Suppressor macrophage (primary cell): Measurements from ENCODE around the gene GAK.

ENCODE experiments used
- DNase-seq, 4 experiments: peaks; one replicate each; pipeline ENCODE4 v3.0.0-alpha.2; 2020 to 2022

GAK gene

DNA sequence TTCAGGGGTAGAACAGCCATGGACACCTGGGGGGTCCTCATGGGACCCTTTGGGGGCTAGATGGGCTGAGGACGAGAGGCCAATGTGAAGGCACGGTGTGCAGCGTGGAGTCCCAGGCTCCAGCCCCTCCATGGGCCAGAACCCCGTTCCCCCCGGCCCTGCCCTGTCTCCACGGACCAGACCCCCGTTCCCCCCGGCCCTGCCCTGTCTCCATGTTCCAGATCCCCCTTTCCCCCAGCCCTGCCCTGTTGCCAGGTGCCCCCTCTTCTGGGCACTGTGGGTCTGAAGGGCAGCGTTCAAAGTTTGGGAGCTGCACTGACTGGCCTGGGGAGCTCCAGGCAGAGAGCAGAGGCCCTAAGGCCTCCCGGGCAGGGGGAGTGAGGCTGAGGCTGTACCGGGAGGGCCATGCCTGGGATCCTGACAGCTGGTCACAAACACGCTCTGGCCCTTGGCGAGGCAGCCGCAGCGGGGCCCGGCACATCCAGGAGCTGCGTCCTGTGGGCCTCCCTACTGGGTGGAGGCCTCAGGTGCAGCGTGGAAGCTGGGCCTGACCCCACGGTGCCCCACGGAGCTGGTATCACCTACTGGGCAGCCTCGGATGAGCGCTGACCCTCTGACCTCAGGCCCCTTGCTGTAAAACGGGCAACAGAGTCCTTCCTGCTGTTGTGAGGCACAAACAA, 32.4 kb upstream of the GAK start:
- no peak for DNase-seq

GRCh38 chr4:963276-964225, 31.4 kb upstream of the GAK start:
- DNase-seq = no peak

DNA sequence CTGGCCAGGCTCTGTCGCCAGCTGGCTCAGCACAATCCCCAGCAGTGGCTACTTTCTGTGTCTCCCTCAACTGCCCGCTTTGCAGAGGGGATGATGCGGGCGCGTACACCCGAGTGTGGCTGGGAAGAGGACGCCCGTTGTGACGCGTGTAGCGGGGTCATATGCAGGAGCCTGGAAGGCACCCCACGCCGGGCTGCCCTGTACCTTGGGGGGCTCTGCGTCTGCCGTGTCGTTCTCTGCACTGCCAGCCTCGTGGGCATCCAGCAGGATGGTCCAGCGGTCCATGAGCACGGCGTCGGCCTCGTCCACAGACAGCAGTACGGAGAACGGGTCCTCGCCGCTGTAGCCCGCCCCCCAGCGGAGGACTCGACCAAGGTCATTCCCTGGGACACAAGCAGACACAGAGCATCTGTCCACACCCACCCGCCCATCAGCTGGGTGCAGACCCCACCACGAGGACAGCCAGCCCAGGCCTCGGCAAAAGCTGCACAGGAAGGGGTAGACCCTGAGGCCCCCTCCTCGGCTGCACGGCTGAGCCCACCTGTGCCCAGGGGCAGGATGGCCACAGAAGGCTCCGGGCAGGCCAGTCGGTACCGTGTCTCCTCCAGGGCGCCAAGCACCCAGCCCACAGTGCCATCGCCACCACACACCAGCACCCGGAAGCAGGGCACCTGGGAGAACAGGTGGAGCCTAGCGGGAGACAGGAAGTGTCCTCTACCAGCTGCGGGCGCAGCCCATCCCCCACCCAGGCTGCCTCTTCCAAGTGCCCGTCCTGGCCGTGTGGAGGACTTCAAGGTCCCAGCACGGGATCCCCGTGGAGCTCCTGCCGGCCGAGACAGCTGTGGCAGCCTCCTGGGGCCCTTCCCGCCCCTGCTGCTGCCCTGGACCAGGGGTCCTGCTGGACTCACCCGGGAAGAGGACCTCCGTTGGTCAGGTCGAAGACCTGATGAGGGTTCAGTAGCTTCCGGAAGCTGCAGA, 30.4 kb upstream of the GAK start:
- no peak for DNase-seq

DNA sequence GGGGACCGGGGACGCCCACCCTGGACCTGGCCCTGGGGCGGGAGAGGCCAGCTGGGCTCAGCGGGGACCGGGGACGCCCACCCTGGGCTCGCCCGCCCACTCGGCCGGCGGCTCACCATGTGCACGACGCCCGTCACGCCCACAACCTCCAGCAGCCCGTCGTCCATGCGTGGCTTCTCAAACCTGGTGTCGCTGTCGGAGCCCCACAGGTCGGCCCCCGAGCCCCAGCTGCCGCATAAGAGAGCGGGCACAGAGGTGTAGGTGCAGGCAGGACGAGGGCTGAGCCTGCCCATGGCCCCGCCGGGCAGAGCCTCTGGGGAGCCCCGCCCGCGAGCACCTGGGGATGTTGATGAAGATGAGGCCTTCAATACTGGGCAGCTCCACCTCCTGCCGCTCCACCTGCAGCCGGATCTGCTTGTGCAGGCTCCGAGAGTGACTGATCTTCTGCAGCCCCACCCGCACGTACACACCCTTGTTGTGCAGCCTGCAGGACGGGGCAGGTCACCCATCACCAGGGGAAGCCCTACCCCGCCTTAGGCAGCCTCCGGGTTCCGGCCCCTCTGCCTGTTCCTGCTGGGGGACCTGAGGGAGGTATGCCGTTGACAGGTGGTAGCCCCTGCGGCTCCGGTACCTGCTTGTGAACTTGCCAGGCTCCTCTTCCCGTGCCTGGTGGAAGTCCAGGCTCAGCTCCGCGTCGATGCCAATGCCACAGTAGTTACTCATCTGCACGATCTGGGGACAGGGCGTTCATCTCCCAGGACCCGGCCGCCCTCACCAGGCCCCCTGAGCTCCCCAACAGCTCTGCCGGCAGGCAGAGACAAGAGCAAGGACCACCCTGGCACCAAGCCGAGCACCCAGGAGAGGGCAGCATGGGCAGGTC, 29.5 kb upstream of the GAK start:
- DNase-seq = no peak

- DNase-seq = no peak
These were observed 28.7 kb upstream of the GAK start for GRCh38 chr4:960636-961350.

DNA sequence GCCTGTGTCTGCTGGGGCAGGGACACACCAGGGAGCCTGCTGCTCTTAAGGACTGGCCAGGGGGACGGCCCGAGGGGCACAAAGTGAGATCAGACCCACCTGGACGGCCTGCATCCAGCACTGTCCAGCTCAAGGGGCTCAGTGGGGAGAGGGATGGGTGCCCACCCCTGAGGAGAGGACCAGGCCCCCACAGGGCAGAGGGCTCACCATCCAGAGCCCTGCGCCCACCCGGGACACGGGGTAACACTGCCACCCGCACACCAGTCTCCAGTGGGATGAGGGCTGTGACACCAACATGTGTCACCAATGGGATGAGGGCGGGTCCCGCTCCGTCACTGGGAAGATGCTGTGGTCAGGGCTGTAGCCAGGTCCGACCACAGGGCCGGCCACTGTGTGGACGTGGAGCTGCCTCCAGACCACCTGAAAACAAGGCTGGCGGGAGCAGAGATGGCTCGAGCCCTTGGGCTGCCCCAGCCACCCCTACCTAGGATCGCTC, 28.1 kb upstream of the GAK start:
- no peak for DNase-seq

- no peak for DNase-seq
These were observed 27.4 kb upstream of the GAK start for GRCh38 chr4:959338-960139.

GRCh38 chr4:958696-959337, 26.7 kb upstream of the GAK start:
- DNase-seq = no peak

- DNase-seq = no peak
These were observed 26.2 kb upstream of the GAK start for GRCh38 chr4:958314-958665.

DNA sequence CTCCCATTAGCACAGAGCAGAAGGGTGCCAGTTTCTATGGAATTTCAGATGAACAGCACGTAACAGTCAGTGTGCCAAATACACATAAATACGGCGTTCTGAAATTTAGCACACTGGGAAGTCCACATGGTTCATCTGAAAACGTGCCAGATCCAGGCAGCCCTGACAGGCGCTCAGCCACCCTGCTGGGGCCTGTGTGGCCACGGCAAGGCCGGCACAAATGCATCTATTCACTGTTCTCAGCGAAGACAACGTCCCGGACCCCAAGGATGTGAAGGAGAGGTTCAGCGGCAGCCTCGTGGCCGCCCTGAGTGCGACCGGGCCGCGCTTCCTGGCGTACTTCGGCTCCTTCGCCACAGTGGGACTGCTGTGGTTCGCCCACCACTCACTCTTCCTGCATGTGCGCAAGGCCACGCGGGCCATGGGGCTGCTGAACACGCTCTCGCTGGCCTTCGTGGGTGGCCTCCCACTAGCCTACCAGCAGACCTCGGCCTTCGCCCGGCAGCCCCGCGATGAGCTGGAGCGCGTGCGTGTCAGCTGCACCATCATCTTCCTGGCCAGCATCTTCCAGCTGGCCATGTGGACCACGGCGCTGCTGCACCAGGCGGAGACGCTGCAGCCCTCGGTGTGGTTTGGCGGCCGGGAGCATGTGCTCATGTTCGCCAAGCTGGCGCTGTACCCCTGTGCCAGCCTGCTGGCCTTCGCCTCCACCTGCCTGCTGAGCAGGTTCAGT, 25.6 kb upstream of the GAK start:
- no peak for DNase-seq

DNA sequence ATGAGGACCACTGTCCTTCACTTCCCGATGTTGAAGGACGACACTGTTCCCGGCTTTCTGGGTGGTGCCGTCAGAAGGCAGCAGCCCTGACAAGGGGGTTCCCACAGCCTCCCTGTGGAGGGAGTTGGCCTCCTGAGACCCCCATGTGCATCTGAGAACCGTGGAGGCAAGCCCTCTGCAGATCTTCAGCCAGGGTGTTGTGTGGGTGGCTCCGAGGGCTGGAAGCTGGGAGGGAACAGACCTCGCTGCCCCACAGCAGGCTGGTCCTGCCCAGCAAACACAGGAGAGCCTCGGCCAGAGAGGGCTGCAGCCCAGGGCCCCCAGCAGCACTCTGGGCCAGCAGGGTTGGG, 25.1 kb upstream of the GAK start:
- no peak for DNase-seq

DNA sequence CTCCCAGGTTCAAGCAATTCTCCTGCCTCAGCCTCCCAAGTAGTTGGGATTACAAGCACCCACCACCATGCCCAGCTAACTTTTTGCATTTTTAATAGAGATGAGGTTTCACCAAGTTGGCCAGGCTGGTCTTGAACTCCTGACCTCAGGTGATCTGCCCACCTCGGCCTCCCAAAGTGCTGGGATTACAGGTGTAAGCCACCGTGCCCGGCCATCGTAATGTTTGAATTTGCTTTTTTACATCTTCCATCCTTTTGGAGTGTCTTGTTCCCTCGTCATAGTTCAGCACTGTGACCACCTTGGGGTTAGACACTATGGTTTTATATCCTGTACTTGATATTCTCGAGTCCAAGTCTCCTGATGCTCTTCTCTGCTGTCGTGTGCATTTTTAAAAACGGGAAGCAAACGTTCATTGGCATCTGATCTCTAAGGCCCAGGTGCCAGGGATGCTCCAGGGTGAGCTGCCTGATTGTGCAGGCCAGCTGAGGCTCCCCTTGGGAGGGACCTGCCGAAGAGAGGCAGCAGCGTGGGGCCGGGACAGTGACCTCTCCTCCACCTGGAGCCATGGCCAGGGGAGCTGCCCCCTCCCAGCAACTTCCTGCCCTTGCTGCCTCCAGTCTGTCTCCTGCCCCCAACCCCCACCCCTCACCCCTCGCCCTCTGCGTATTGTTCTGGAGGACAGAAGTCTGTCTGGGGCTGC, 24.6 kb upstream of the GAK start:
- no peak for DNase-seq

DNA sequence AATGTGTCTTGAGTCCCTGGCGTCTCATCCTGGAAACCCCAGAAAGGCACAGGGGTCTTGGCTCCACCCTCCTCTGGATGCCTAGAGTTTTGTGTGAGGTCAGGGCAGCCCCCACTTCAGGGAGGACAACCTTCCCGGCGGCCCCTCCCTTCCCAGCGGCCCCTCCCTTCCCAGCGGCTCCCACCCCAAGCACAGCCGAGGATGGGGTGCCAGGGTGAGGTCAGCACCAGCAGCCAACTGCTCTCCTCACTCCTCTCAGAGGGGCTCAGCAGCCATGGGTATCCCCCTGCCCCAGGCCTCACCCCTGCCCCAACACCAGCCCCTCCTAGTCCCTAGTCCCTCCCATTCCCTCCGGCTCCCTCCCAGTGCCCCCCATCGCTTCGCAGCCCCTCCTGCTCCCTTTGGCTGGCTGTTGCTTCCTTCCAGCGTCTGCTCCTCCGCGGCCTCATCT, 23.8 kb upstream of the GAK start:
- DNase-seq = no peak

DNA sequence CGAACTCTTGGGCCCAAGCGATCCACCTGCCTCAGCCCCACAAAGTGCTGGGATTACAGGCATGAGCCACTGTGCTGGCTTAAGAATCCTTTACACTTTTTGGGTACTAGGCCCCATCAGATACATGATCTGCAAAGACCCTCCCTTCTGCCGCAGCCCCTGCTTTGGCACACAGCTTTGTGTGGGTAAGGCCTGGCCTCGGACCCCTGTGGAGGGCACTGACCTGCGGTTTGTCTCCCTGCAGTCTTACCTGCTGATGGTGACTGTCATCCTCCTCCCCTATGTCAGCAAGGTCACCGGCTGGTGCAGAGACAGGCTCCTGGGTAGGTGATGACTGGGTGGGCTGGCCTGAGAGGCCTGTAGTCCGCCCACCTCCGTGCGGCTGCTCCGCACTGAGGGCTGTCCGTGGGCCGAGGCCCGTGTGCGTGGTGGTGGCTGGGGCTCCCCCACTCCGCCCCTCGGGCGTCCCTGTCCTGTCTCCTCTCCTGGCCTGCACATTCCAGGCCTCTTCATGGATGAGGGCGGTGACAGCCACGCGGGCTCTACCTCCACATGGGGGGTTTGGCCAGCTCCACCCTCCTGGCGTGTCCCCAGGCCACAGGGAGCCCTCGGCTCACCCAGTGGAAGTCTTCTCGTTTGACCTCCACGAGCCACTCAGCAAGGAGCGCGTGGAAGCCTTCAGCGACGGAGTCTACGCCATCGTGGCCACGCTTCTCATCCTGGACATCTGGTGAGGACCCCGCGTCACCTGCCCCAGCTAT, 23.2 kb upstream of the GAK start:
- no peak for DNase-seq

DNA sequence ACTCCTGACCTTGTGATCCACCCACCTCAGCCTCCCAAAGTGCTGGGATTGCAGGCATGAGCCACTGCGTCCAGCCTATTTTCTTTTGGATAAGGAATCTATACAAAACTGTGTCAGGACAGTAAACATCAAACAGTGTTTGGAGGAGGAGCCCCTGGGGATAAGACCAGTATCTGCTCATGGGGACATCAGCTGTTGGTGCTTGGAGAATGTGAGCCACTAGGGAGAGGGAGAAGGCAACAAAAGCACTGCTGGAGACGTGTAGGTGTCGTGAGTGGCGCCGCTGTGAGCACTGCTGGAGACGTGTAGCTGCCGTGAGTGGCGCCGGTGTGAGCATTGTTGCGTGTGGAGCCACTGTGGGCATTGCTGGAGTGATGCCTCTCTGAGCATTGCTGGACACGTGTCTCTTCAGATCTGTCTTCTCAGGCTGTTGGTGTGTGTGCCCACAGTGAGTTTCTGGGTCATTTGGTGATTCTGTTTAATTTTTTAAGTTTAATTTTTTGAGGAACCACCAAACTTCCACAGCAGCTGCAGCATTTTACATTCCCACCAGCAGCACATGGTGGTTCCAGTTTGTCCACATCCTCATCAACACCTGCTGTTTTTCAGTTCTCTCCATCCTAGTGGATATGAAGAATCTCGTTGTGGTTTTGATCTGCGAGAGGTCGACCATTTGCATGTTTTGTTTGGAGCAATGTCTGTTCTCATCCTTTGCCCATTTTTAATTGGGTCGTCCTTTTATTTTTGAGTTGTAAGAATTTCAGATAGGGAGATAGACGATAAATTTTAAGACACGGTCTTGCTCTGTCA, 22.3 kb upstream of the GAK start:
- no peak for DNase-seq

- DNase-seq = no peak
These were observed 21.4 kb upstream of the GAK start for GRCh38 chr4:953574-953915.
